HUES6 (cell line): Measurements from ENCODE around the gene MRPL42.
"Not testable (repeated sequence)": the region's sequence is repeated elsewhere in the genome, so short reads cannot be mapped to it uniquely, and the experiment has no call there.

Experiments
- H3K27ac ChIP-seq: 2 replicates; pipeline ENCODE4 v1.7.0; 2013; ENCODE audit warnings: low read depth, mild to moderate bottlenecking, low read length, inconsistent platforms
- H3K27me3 ChIP-seq: 2 replicates; pipeline ENCODE4 v1.6.1; 2013; ENCODE audit warnings: low read length; ENCODE audit not compliant: control insufficient read depth, insufficient read depth
- H3K36me3 ChIP-seq: 2 replicates; pipeline ENCODE4 v1.6.1; 2013; ENCODE audit warnings: low read length; ENCODE audit not compliant: control insufficient read depth, insufficient read depth
- H3K4me1 ChIP-seq: 2 replicates; pipeline ENCODE4 v1.6.1; 2013; ENCODE audit warnings: low read length; ENCODE audit not compliant: control insufficient read depth, insufficient read depth
- H3K4me3 ChIP-seq: 2 replicates; pipeline ENCODE4 v1.5.1; 2013; ENCODE audit warnings: low read depth, low read length
- H3K9ac ChIP-seq: one replicate; pipeline ENCODE4 v1.6.1; 2013; ENCODE audit warnings: mild to moderate bottlenecking, low read length
- H3K9me3 ChIP-seq: 2 replicates; pipeline ENCODE4 v1.6.1; 2013; ENCODE audit warnings: low read depth, low read length; ENCODE audit not compliant: control insufficient read depth, insufficient read depth

MRPL42 gene

DNA sequence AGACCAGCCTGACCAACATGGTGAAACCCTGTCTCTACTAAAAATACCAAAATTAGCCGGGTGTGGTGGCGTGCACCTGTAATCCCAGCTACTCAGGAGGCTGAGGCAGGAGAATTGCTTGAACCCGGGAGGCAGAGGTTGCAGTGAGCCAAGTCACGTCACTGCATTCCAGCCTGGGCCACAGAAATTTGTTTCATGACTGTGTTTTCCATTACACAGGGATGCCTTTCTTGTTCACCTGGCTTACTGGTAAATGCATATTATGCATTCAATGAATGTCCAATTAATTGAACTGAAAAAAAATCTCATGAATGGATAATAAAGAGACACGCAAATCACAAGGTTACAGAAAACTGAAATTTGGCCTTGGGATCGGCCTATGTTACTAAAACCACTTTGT, 35.3 kb upstream of the MRPL42 start:
- not testable (repeated sequence) for H3K4me1 ChIP-seq, H3K9ac ChIP-seq, H3K27ac ChIP-seq, H3K36me3 ChIP-seq, H3K4me3 ChIP-seq, H3K9me3 ChIP-seq, H3K27me3 ChIP-seq

DNA sequence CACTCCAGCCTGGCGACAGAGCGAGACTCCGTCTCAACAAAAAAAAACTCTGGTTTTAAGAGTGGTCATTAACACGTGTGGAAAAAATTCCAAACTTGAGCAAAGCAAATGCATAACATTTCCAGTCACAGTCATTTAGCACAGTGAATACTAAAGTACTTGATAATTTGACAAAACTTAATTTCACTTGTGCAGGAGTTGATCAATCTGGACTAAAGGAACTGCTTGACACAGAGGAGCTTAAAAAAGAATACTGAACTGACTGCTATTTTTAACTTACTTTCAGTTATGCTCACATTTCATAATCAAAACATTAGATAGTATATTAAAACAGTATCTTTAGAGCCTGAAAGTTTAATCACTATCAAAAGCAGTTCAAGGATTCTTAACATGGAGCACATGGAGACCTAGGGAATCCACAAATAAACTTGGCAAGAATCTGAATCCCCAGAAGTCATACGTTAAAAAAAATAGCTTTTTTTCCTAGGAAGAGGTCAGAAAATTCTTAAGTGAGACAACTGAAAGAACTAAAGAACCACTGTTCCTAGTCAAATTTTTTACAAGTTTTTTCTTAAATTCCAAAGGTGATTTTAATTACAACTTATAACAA, 33.0 kb upstream of the MRPL42 start:
- no peak overlapping the region for H3K27ac ChIP-seq
- no peaks in the 10 kb centered on the region for H3K27me3 ChIP-seq
- H3K36me3 ChIP-seq, result no peaks in the 10 kb centered on the region
- no peaks in the 10 kb centered on the region for H3K9me3 ChIP-seq
- H3K4me1 ChIP-seq, result peaks cover 21% of the 10 kb centered on the region
- H3K4me3 ChIP-seq, result no peak overlapping the region
- no peak overlapping the region for H3K9ac ChIP-seq

DNA sequence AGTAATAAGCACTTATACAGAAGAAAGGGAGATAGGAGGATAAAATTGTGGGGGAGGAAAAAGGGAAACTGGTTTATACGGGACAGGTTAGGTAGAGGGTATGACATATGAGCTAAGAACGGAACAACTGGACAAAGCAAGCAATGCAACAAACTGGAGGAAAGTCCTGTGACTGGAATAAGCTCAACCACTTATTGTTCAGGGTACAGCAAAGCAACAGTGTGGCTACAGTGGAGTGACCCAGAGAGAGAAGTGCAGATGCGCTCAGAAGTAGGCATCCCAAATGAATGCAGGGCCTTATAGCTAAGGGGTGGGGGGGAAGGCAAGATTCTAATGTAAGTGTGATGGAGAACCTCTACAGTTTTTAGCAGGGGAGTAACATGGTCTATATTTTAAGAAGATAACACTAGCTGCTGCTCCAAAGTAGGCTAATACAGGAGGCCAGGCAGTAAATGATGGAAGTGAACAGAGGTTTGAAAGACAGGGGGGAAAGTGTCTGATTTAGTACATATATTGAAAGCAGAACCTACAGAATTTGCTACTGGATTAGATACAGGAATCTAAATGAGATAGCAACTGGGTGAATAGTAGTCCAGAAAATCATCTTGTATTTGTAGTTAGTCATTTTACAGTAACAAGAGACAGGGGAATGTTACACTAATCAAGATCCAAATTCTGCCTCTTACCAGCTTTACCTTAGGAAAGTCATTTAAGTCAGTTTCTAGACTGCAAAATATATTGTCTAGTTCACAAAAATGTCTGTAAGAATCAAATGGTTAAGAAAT, 28.9 kb upstream of the MRPL42 start:
- Histone ChIP-seq H3K4me3 (no peak overlapping the region), H3K9ac (no peak overlapping the region), H3K4me1 (peaks cover 37% of the 10 kb centered on the region), H3K27me3 (no peaks in the 10 kb centered on the region), H3K9me3 (no peaks in the 10 kb centered on the region), H3K27ac (no peak overlapping the region), H3K36me3 (no peaks in the 10 kb centered on the region)

DNA sequence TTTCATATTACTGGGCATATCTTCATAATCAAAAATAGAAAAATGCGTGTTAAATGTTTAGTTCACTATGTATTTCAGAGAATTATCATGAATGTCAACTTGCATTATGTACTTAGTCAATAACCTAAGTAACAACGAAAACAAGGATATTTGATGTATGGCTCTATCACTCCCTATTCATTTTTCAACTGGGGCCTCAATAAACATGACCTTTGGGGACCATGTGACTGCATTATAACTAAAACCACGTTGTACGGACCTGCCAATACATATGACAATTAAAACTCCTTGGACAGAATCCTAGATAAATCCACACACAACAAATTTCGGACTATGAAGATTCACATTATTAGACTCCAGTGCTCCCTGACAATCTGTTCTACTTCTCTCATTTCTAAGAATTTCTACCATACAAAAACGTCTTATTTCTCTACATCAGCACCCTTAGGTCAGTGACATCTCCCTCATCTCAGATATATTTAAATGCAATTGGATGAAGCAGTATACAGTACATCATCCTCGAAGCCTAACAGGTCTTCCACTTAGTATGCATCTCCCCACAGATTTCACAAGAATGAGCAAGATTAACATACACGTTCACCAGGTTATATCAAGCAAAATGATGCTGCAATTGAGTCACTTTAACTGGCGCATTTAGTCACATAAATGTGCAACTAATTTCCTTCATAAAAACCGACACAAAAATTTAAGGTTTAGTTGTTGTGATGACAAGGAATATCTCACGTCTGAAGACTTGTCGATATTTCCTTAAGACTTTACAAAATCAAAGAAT, 27.1 kb upstream of the MRPL42 start:
- Histone ChIP-seq H3K4me1 (peaks cover 37% of the 10 kb centered on the region), H3K4me3 (peak overlapping the region; percentile 90), H3K9me3 (no peaks in the 10 kb centered on the region), H3K36me3 (no peaks in the 10 kb centered on the region), H3K27me3 (no peaks in the 10 kb centered on the region), H3K9ac (peak overlapping the region; percentile 99), H3K27ac (peak overlapping the region; percentile 99; the same call in 1 of the 2 replicates)

DNA sequence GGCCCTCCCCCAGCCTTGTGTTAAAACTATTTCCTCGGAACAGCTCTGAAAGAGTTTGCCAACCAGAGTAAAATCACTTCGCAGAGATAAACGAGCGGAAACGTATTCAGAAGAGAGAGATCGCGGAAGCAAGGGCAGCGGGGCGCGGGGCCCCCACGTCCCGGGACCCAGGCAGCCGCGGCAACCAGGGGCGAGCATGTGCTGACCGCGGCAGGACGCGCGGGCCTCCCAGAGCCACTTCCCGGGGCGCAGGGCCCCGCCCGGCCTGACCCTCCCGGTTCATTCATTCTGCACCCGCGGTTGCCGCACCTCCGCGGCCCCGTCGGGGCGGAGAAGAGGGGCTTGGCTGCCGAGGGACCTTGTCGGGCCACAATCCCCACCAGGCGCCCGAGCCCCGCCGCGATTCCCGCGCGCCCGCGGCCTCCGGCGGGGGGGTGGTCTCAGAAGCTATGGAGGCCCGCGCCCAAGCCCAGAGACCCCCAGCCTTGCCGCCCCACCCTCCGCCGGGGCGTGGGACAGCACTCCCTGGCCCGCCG, 26.2 kb upstream of the MRPL42 start:
- Histone ChIP-seq H3K9ac (peak overlapping the region; percentile 99), H3K4me1 (peaks cover 37% of the 10 kb centered on the region), H3K4me3 (peak overlapping the region; percentile 90), H3K27ac (peak overlapping the region; percentile 99), H3K36me3 (no peaks in the 10 kb centered on the region), H3K27me3 (no peaks in the 10 kb centered on the region), H3K9me3 (no peaks in the 10 kb centered on the region)

DNA sequence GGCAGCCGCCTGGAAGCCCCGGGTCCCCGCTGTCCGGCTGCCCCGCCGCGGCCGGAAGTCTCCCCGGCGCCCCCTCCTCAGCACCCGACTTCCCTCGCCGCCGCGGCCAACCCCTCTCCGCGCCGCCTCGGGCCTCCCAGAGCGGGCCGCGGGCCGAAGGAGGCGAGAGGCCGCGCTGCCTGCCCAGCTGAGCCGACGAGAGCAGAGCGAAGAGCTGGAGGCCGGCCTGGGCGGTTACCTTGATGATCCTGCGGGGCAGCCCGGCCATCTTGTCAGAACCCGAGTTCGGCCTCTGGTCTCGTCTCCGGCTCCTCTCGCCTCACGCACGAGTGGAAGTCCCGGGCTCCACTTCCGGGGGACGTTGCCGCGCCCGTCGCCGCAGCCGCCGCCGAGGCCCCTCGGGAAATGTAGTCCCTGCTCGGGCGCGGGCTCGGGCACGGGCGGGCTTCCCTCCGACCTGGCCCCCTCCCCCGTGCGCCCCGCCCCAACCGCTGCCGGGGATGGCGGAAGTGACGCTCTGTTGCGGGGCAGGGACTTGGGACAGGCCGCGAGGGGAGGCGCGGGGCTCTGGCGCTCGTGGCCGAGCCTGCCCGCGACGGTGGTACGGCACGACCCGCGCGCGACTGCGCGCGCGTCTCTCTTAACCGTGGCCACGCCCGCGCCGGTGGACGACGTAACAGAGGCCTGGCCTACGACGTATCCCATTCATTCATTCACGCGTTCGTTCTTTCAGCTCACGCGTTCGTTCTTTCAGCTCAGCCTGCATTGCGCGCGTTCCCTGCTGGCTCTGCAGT, 25.5 kb upstream of the MRPL42 start, which contains the start of gene UBE2N:
Gene UBE2N, minus strand, starts transcription at position 331 of the 794 bp plus-strand sequence. Its CDS starts 63 bp downstream, at position 268.
- Histone ChIP-seq H3K9me3 (no peaks in the 10 kb centered on the region), H3K4me3 (peak within 1 kb of the TSS; percentile 90), H3K27me3 (no peaks in the 10 kb centered on the region), H3K27ac (peak within 1 kb of the TSS; percentile 99), H3K9ac (peak within 1 kb of the TSS; percentile 99), H3K4me1 (peaks cover 35% of the 10 kb centered on the region), H3K36me3 (no peaks in the 10 kb centered on the region)

DNA sequence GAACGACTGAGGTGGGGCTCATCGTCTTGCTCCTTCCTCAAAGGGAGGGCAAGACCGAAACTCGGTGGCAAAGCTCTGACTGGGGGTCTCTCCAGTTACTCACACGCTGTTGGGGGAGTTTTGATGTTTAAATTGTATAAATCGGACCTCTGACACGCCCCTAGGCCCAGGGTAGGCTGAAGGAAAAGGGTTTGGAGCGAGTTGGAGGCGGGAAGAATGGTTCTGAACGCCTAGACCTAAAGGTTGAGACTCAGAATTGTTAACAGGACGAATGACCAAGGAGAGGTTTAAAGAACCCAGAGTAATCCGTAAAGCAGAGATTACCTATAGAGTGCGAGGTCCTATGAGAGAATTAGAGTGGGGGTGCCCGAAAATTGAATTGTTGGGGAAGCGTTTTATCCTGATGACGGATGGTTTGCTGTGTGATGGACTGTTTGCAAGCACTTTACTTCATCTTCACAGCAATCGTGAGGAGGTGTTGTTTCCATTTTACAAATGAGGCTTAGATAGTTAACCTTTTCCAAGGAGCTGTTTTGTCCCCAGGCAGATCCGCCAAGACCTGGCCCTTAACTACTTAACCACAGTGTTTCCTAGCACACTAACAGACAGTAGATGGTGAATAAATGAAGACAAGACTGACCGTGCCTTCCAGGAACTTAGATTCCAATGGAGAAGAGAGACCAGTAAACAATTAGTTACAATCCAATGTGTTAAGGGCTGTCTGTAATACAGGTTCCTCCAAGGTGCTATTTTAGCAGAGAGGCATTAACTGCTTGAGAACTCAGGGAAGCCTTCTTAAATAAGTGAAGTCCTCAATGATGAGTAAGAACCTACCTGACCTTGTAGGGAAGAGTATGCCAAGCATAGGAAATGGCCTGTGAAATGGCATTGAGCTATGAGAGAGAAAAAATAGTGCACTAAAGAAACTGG, 24.6 kb upstream of the MRPL42 start:
- Histone ChIP-seq H3K4me1 (peaks cover 30% of the 10 kb centered on the region), H3K27me3 (no peaks in the 10 kb centered on the region), H3K4me3 (peak overlapping the region; percentile 90), H3K9ac (peak overlapping the region; percentile 99), H3K27ac (peak overlapping the region; percentile 99), H3K36me3 (no peaks in the 10 kb centered on the region), H3K9me3 (no peaks in the 10 kb centered on the region)

DNA sequence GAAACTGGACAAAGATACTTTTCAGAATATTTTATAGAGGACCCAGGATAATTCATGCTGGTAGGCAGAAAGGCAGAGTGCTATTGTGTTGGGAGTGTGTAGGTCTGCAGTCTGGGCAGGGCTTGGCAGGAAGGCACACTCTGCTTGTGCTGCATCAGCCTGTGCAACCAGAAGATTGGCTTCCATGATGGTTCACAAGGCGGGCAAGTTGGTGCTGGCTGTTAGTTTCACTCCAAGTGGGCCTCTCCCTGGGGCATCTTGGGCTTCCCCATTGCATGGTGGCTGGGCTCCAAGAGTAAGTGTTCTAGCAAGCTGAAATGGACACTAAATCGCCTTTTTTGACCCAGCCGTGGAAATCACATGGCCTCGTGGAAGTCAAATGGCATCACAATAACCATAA, 23.7 kb upstream of the MRPL42 start:
- H3K36me3 ChIP-seq, result no peaks in the 10 kb centered on the region
- no peaks in the 10 kb centered on the region for H3K27me3 ChIP-seq
- peak overlapping the region; percentile 90; the same call in 1 of the 2 replicates for H3K4me3 ChIP-seq
- no peak overlapping the region for H3K27ac ChIP-seq
- H3K9ac ChIP-seq, result no peak overlapping the region
- peaks cover 24% of the 10 kb centered on the region for H3K4me1 ChIP-seq
- no peaks in the 10 kb centered on the region for H3K9me3 ChIP-seq

DNA sequence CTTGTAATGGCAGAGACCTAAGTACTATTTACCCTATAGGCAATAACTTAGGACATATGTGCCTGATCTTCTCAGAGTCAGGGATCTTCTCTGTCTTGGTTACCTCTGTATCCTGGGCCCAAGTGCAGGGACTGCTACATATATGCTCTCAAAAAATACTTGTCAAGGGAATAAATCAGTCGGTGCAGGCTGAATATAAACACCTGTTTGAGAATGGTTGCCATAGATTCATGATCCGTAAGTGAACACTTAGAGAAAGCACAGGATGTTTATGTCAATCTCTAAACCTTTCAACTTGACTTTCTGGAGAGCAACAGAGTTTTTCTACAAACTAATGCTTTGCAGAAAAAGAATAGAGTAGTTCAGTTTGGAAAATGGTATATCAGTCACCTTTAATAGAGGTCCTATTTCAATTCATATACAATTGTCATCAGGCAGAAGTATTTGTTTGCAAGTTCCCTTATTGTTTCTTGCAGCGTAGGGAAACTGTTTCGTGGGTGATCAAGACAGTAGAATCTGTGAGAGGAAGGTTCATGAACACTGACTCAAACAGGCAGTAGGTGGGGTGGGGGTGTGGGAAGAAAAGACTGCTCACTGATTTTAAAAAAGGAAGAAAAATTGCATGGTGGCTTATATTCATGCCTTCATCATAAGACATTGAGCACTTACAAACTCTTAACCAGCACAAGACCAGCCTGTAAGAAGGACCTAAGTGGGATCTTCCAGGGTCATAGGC, 19.6 kb upstream of the MRPL42 start:
- no peaks in the 10 kb centered on the region for H3K27me3 ChIP-seq
- no peak overlapping the region for H3K27ac ChIP-seq
- H3K36me3 ChIP-seq, result no peaks in the 10 kb centered on the region
- H3K4me1 ChIP-seq, result 0 out of 2 replicates have a peak, but pooled peaks cover 5% of the 10 kb centered on the region
- H3K4me3 ChIP-seq, result no peak overlapping the region
- peaks cover 8% of the 10 kb centered on the region; the same call in 1 of the 2 replicates for H3K9me3 ChIP-seq
- no peak overlapping the region for H3K9ac ChIP-seq
